Memory B cell (primary cell): ENCODE measurements around the gene ADORA2B.

Experiments
- ATAC-seq: fragments of 150-1000 bp; cut with Tn5 transposase; 2 replicates; pipeline ENCODE4 v1.10.0; 2021; ENCODE audit warnings: low read depth, mild to moderate bottlenecking, moderate library complexity
- DNase-seq, 2 donors: peaks; one replicate each; pipeline ENCODE4 v3.0.0; 2022; ENCODE audit warnings: low spot score in 2 of 2
- H3K27ac Mint-ChIP-seq: one replicate; pipeline ENCODE4 v1.8.0; 2022; ENCODE audit warnings: mild to moderate bottlenecking, moderate library complexity, mixed read lengths
- H3K27me3 Mint-ChIP-seq: one replicate; pipeline ENCODE4 v1.8.0; 2022; ENCODE audit warnings: mixed read lengths
- H3K36me3 Mint-ChIP-seq: one replicate; pipeline ENCODE4 v1.8.0; 2022; ENCODE audit warnings: mild to moderate bottlenecking, mixed read lengths
- H3K4me1 Mint-ChIP-seq: one replicate; pipeline ENCODE4 v1.8.0; 2022; ENCODE audit warnings: mixed read lengths
- H3K4me3 Mint-ChIP-seq: one replicate; pipeline ENCODE4 v1.8.0; 2022; ENCODE audit warnings: mild to moderate bottlenecking, moderate library complexity, mixed read lengths
- H3K9me3 Mint-ChIP-seq: one replicate; pipeline ENCODE4 v1.8.0; 2022; ENCODE audit warnings: mixed read lengths

The ADORA2B gene

GRCh38 chr17:15915961-15916360 is 29.0 kb upstream of the ADORA2B start:
- no peak for DNase-seq

GRCh38 chr17:15917021-15917437 is 27.9 kb upstream of the ADORA2B start:
- ATAC-seq (no peak), DNase-seq (no peak)
- Mint-ChIP-seq H3K9me3 (peaks cover 2% of the 10 kb centered on the region), H3K4me3 (no peak overlapping the region), H3K4me1 (no peaks in the 10 kb centered on the region), H3K27ac (no peak overlapping the region), H3K27me3 (peaks cover 23% of the 10 kb centered on the region), H3K36me3 (no peaks in the 10 kb centered on the region)

More at GRCh38 chr17:15915961-15916360, 29.0 kb upstream of the ADORA2B start:
- H3K4me1 Mint-ChIP-seq: no peaks in the 10 kb centered on the region
- no peak overlapping the region for H3K27ac Mint-ChIP-seq
- H3K27me3 Mint-ChIP-seq: peaks cover 23% of the 10 kb centered on the region
- no peak for ATAC-seq
- peaks cover 2% of the 10 kb centered on the region for H3K9me3 Mint-ChIP-seq
- H3K36me3 Mint-ChIP-seq: no peaks in the 10 kb centered on the region
- no peak overlapping the region for H3K4me3 Mint-ChIP-seq

- H3K27ac Mint-ChIP-seq: no peak overlapping the region
- no peaks in the 10 kb centered on the region for H3K36me3 Mint-ChIP-seq
- H3K27me3 Mint-ChIP-seq: peaks cover 23% of the 10 kb centered on the region
- ATAC-seq: no peak
- H3K9me3 Mint-ChIP-seq: peaks cover 2% of the 10 kb centered on the region
- H3K4me3 Mint-ChIP-seq: no peak overlapping the region
- H3K4me1 Mint-ChIP-seq: no peaks in the 10 kb centered on the region
- no peak for DNase-seq
Measured at GRCh38 chr17:15917438-15918027, 27.4 kb upstream of the ADORA2B start.

- ATAC-seq: no peak
- no peak overlapping the region for H3K4me3 Mint-ChIP-seq
Measured at GRCh38 chr17:15918261-15918660, 26.7 kb upstream of the ADORA2B start.

GRCh38 chr17:15918661-15919259 is 26.2 kb upstream of the ADORA2B start:
- Mint-ChIP-seq H3K27me3 (peaks cover 21% of the 10 kb centered on the region), H3K36me3 (no peaks in the 10 kb centered on the region), H3K27ac (no peak overlapping the region), H3K4me1 (no peaks in the 10 kb centered on the region), H3K9me3 (peaks cover 2% of the 10 kb centered on the region), H3K4me3 (no peak overlapping the region)
- DNase-seq (no peak), ATAC-seq (no peak)

More at GRCh38 chr17:15918261-15918660, 26.7 kb upstream of the ADORA2B start:
- no peaks in the 10 kb centered on the region for H3K4me1 Mint-ChIP-seq
- H3K27me3 Mint-ChIP-seq: peaks cover 23% of the 10 kb centered on the region
- no peak overlapping the region for H3K27ac Mint-ChIP-seq
- H3K36me3 Mint-ChIP-seq: no peaks in the 10 kb centered on the region
- DNase-seq: no peak
- H3K9me3 Mint-ChIP-seq: peaks cover 2% of the 10 kb centered on the region

- DNase-seq: no peak
- H3K9me3 Mint-ChIP-seq: peaks cover 2% of the 10 kb centered on the region
- H3K27me3 Mint-ChIP-seq: peaks cover 19% of the 10 kb centered on the region
- no peaks in the 10 kb centered on the region for H3K4me1 Mint-ChIP-seq
- no peaks in the 10 kb centered on the region for H3K36me3 Mint-ChIP-seq
- no peak overlapping the region for H3K27ac Mint-ChIP-seq
- H3K4me3 Mint-ChIP-seq: no peak overlapping the region
- ATAC-seq: no peak
Measured at GRCh38 chr17:15919466-15919865, 25.5 kb upstream of the ADORA2B start.

- H3K4me3 Mint-ChIP-seq: no peak overlapping the region
- H3K9me3 Mint-ChIP-seq: no peaks in the 10 kb centered on the region
- DNase-seq: no peak
- no peak for ATAC-seq
- no peak overlapping the region for H3K27ac Mint-ChIP-seq
- H3K27me3 Mint-ChIP-seq: peaks cover 14% of the 10 kb centered on the region
- H3K4me1 Mint-ChIP-seq: no peaks in the 10 kb centered on the region
- no peaks in the 10 kb centered on the region for H3K36me3 Mint-ChIP-seq
Measured at GRCh38 chr17:15920758-15921239, 24.1 kb upstream of the ADORA2B start.

GRCh38 chr17:15921640-15922039 is 23.3 kb upstream of the ADORA2B start:
- Mint-ChIP-seq H3K27ac (no peak overlapping the region), H3K36me3 (peaks cover 2% of the 10 kb centered on the region), H3K9me3 (no peaks in the 10 kb centered on the region), H3K4me1 (no peaks in the 10 kb centered on the region), H3K27me3 (peaks cover 16% of the 10 kb centered on the region), H3K4me3 (no peak overlapping the region)
- ATAC-seq (no peak), DNase-seq (no peak)

GRCh38 chr17:15922586-15922985 is 22.3 kb upstream of the ADORA2B start:
- Mint-ChIP-seq H3K27me3 (peaks cover 16% of the 10 kb centered on the region), H3K27ac (no peak overlapping the region), H3K9me3 (no peaks in the 10 kb centered on the region), H3K4me1 (no peaks in the 10 kb centered on the region), H3K4me3 (no peak overlapping the region), H3K36me3 (peaks cover 2% of the 10 kb centered on the region)
- DNase-seq (no peak), ATAC-seq (no peak)

GRCh38 chr17:15926039-15926740 is 18.7 kb upstream of the ADORA2B start:
- Mint-ChIP-seq H3K27ac (no peak overlapping the region), H3K9me3 (no peaks in the 10 kb centered on the region), H3K27me3 (peaks cover 19% of the 10 kb centered on the region), H3K36me3 (peaks cover 2% of the 10 kb centered on the region), H3K4me3 (no peak overlapping the region), H3K4me1 (peaks cover 10% of the 10 kb centered on the region)
- ATAC-seq (no peak), DNase-seq (no peak)

GRCh38 chr17:15928286-15928785 is 16.6 kb upstream of the ADORA2B start:
- no peak overlapping the region for H3K27ac Mint-ChIP-seq
- H3K4me1 Mint-ChIP-seq: peaks cover 10% of the 10 kb centered on the region
- no peak overlapping the region for H3K4me3 Mint-ChIP-seq
- H3K9me3 Mint-ChIP-seq: no peaks in the 10 kb centered on the region
- no peak for ATAC-seq
- no peak for DNase-seq
- peaks cover 19% of the 10 kb centered on the region for H3K27me3 Mint-ChIP-seq
- peaks cover 2% of the 10 kb centered on the region for H3K36me3 Mint-ChIP-seq

GRCh38 chr17:15929941-15930340 is 15.0 kb upstream of the ADORA2B start:
- Mint-ChIP-seq H3K9me3 (no peaks in the 10 kb centered on the region), H3K4me3 (no peak overlapping the region), H3K27me3 (peaks cover 19% of the 10 kb centered on the region), H3K36me3 (peaks cover 2% of the 10 kb centered on the region), H3K4me1 (peaks cover 10% of the 10 kb centered on the region), H3K27ac (no peak overlapping the region)
- DNase-seq (no peak), ATAC-seq (no peak)

- Mint-ChIP-seq H3K4me3 (no peak overlapping the region), H3K36me3 (peaks cover 2% of the 10 kb centered on the region), H3K9me3 (no peaks in the 10 kb centered on the region), H3K27me3 (peaks cover 19% of the 10 kb centered on the region), H3K4me1 (peaks cover 10% of the 10 kb centered on the region), H3K27ac (no peak overlapping the region)
- ATAC-seq (no peak), DNase-seq (no peak)
Measured at GRCh38 chr17:15930426-15930825, 14.5 kb upstream of the ADORA2B start.

GRCh38 chr17:15931394-15931793 is 13.5 kb upstream of the ADORA2B start:
- Mint-ChIP-seq H3K36me3 (no peaks in the 10 kb centered on the region), H3K4me1 (peaks cover 10% of the 10 kb centered on the region), H3K27me3 (peaks cover 15% of the 10 kb centered on the region), H3K4me3 (no peak overlapping the region), H3K9me3 (no peaks in the 10 kb centered on the region), H3K27ac (no peak overlapping the region)
- ATAC-seq (no peak), DNase-seq (no peak)
